ENCODE results near the gene LRRFIP2.
"Not testable (repeated sequence)": the region's sequence is repeated elsewhere in the genome, so short reads cannot be mapped to it uniquely, and the experiment has no call there.

The LRRFIP2 gene, protein sequence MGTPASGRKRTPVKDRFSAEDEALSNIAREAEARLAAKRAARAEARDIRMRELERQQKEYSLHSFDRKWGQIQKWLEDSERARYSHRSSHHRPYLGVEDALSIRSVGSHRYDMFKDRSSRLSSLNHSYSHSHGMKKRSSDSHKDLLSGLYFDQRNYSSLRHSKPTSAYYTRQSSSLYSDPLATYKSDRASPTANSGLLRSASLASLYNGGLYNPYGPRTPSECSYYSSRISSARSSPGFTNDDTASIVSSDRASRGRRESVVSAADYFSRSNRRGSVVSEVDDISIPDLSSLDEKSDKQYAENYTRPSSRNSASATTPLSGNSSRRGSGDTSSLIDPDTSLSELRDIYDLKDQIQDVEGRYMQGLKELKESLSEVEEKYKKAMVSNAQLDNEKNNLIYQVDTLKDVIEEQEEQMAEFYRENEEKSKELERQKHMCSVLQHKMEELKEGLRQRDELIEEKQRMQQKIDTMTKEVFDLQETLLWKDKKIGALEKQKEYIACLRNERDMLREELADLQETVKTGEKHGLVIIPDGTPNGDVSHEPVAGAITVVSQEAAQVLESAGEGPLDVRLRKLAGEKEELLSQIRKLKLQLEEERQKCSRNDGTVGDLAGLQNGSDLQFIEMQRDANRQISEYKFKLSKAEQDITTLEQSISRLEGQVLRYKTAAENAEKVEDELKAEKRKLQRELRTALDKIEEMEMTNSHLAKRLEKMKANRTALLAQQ

DNA sequence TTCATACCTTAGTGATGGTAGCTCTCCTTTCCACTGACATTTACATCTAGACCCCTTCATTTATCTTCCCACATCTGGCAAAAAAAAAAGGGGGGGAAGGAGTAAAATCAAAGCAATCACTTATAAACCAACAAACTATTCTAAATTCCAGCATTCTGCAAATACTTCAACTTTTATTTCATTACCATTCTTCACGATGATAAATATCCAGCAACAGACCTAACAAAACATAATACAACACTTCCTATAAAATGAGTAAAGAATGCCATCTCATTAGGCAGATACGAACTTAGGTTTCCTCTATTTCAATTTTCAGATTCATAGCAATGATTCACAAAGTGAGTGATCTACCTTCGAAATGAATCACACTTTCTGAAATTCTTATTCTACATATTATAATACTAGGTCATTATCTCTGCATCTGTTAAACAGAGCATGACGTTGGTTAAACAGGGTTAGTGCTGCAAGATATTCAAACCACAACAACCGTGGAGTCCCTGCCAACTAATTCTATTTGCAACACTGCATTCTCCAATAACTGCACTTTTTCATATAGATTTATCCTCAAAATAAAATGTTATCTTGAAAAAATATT lies at the start of gene LRRFIP2:
LRRFIP2 (minus strand) TSS at position 51 of the 595 bp plus-strand sequence. CDS start 25,599 bp downstream, outside the sequence.
- DNase-seq = no peak

DNA sequence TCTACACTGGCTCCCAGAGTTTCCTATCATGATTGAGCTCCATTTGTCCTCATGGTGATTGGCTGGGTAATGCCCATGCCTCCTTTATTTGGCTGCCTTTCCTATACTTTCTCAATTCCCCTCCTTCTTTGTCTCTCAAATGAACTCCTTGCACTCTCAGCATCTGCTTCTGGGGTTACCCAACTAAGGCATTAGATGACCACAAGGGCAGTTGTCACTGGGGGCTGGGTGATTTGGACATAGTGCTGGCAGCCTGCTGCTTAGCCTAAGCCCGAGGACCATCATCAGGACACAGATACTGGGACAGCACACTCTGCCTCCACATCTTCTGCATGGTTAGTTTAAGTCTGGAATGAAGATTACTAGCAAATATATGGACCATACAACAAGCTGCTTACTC lies 49.2 kb upstream of the LRRFIP2 start:
- no peak for DNase-seq

DNA sequence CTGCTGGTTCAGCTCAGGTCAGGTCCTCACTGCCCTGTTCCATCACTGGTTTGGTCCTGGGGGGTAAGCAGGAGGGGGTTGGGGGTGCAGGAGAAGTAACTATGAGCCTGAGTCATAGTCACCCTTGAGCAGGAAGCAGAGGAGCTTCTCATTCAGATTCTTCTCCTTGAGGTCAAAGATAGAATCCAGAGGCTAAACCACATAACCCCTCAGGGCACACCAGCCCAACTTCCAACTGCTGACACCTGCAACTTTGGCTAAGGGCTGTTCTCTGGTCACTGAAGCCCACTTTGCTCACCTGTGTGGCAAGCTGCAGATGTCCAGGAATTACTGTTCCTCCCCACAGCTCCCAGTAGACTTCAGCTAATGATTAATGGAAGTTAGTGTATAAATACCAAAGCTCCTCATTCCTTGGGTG lies 48.8 kb upstream of the LRRFIP2 start:
- DNase-seq = no peak

DNA sequence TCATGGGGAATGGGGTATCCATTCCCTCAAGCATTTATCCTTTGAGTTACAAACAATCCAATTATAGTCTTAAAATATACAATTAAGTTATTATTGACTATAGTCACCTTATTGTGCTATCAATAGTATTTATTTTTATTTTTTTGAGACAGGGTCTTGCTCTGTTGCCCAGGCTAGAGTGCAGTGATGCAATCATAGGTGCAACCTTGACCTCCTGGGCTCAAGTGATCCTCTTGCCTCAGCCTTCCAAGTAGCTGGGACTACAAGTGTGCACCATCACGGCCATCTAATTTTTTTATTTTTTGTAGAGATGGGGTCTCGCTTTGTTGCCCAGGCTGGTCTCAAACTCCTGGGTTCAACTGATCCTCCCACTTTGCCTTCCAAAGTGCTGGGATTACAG lies 48.2 kb upstream of the LRRFIP2 start:
- DNase-seq = not testable (repeated sequence)

DNA sequence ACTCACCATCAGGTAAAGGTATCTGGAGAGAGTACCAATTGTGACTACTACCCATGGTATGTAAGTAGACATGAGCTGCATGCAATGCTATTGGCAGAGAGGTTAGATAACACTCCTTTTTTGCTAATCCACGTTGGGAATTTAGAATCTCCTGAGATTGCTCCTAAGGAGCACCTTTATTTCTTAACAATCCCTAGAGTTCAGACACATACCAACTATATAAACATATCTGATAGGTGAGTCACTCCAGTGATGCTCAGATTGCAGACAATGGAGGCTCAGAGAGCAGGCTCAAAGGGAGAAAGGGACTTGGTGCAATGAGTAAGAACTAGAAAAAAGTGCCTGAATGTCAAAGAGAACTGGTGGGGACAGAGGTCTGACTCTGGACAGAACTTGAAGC lies 47.0 kb upstream of the LRRFIP2 start:
- no peak for DNase-seq

DNA sequence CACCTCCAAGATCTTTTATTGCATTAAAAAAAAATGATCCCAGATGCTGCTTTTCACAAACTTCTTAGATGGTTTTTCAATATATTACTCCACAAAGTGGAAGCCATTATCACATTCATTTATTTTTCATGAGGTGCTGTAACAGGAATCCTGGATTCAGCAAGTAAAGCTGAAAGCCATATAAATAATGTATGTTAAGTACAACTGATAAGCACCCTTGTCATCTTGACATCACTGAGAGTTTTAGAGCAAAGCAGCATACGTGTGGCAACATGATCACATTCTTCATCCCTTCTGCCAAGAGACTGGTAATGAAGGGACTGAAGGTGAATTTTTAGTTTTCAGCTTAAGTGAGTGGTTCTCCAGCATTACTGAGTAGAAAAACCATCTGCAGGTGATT lies 44.9 kb upstream of the LRRFIP2 start:
- DNase-seq = no peak

DNA sequence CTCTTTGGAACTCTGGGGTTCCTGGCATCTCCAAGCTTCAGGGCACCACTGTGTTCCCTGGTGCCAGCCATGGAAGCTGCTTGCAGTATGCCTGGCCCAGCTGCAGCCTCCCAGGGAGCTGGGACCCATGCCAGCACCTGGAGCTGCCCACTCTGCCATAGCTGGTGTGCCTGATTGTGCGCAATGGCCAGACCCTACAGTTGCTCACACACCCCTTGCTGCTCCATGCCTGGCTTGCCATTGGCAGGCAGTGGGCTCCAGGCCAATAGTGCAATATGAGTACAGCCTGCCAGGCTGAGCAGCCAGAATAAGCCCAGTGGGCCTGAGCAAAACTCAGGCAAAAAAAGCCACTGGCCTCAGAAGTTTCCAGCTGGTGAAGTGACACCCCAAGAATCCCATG lies 43.8 kb upstream of the LRRFIP2 start:
- peak in 2 of 51 donors; percentile 10 to 17 for DNase-seq

DNA sequence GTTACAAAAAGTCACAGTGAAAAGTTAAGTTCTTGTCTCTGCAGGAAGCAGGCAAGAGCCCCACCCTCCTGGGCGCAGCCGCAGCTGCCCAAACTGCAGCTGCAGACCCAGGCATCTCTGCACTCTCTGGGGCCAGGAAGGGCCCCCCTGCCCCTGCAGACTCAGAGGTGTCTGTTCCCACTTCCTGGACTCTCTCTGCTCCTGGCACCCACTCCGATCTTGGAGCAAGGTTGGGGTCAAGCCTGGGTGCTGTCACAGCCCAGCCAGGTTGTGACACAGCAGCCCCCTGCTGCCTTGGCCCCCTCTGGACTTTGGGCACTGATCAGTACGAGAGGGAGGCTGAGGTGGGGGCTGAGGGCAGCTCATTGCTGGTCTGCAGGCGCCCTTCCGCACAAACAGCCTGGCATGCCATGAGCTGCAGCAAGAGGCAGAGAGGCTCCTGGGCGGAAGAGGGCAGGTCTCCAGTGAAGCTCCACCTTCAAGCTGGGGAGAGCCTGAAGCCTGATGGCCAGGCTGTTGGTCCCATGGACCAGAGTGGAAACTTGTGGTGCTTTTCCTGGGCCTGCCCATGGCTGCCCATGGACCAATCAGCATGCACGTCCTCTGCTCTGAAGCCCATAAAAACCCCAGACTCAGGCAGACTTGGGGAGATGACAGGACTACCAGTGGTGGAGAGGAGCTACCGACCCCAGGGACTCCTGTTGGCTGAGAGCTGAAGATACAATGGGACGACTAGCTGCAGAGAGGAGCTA lies 42.9 kb upstream of the LRRFIP2 start:
- DNase-seq = no peak

DNA sequence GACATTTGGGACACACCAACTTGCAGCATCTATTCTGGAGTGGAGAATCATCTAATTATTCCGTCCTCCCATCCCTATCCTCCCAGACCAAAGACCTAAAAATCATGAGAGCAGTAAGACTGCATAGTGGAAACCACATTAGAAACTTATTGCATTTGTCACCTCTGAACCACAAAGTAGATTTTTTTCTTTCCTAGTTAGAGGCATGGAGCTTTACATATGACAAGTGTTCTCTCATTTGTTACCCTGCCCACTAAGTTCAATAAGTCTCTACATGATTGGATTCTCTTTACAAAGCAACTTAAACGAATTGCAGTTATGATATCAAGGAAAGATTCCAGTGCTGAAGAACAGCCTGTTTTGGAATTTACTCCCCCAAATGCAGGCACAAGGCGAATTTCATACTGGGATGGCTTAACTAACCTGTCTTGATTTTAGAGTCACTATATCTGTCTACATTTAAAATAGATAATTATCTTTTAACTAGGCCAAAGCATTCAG lies 42.3 kb upstream of the LRRFIP2 start:
- no peak for DNase-seq

DNA sequence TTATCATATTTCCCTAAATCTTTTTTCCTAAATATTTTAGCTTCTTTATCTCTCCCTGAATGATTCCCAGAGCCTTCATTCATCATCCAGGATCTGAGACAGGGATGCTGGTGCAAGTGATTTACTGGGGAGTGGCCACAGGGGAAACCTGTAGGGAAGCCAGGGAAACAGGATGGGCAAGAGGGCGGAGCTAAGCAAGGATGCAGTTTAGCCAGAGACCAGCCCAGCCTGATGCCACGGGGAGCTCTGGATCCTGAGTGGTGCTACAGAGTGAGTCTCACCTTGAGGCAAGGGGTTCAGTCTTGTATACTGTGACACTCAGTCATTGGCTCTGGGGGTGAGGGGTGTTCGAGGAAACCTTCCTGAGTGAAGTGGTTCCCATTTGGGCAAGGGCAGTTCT lies 39.7 kb upstream of the LRRFIP2 start:
- DNase-seq = no peak

DNA sequence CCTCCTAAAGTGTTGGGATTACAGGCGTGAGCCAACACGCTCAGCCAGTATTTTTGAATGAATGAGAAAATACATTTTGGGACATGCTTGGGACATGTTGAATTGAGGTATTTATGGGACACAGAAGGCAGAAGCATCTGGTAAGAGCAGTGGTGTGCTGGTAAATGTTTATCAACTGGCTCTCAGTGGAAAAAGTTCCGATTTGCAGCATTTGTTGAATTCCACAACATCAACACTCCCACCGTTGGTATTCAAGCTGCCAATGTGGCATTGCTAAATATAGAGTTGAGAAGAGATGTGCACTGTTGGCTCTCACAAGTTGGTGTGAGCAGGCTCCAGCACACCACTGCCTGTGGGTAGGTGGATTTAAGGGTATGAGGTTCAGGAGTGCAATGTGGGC lies 35.8 kb upstream of the LRRFIP2 start:
- no peak for DNase-seq

DNA sequence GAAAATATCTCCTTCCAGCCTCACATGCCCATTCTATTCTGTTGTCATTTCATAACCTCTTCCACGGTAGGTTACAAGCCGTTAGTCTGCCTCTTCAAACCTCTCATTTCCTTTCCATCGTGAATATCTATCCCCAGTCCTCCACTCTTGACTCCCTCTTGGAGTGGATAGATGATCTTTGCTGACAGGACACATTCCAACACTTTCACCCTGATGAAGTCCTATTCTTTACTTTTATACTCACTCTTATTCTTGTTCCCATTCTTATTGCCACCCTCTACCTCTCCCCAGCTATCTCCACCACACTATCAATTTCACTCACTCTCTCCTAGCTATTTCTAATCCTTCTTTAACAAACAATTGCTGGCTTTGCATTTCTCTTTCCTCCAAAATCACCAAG lies 34.2 kb upstream of the LRRFIP2 start:
- DNase-seq = not testable (repeated sequence)

DNA sequence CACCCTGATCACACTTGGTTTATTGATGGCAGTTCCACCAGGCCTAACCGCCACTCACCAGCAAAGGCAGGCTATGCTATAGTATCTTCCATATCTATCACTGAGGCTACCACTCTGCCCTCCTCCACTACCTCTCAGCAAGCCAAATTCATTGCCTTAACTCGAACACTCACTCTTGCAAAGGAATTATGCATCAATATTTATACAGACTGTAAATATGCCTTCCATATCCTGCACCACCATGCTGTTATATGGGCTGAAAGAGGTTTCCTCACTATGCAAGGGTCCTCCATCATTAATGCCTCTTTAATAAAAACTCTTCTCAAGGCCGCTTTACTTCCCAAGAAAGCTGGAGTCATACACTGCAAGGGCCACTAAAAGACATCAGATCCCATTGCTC lies 33.6 kb upstream of the LRRFIP2 start:
- DNase-seq = not testable (repeated sequence)

DNA sequence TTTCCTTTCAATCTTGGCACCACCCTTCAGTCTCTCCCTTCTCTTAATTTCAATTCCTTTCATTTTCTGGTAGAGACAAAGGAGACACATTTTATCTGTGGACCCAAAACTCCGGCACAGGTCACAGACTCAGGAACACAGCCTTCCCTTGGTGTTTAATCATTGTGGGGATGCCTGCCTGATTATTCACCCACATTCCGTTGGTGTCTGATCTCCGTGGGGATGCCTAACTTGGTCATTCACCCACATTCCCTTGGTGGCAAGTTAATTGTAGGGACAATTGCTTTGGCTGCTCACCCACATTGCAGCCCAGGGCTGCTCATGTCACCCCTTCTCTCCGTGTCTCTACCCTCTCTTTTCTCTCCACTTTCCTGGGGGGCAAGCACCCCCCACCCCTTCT lies 31.7 kb upstream of the LRRFIP2 start:
- DNase-seq = not testable (repeated sequence)

DNA sequence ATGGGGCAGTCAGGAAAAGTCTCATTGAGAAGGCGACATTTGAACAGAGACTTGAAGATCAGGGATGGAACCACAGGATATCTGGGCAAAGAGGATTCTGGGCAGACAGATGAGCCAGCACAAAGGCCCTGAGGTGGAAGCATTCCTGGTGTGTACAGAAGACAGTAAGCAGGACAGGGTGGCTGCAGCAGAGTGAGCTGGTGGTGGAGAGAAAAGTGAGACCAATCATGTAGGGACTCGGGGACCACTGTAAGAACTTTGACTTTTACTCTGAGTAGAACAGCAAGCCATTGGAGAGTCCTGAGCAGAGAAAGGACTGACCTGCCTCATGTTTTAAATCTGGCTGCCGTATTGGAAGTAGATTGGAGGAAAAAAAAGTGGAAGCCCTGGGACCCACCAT lies 29.9 kb upstream of the LRRFIP2 start:
- DNase-seq = no peak

DNA sequence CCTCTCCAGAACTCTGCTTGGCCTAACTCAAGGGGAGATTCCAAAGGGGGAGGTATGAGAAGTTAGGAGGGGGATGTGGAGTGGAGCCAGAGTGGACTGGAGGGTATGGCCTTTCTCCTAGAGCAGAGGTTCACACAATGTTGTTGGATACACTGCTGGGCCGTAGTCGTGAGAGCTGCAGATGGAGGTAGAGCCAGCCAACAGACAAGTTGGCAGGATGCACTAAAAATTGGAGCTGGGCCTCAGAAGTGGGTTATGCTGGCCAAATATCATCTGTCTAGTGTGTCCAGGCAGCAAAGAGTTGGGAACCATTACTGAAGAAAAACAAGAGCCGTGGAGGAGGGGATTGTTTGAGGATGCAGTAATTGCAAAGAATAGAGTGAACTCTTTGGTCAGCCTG lies 27.7 kb upstream of the LRRFIP2 start:
- DNase-seq = peak in 3 of 51 donors; percentile 6 to 8 (median 7)

DNA sequence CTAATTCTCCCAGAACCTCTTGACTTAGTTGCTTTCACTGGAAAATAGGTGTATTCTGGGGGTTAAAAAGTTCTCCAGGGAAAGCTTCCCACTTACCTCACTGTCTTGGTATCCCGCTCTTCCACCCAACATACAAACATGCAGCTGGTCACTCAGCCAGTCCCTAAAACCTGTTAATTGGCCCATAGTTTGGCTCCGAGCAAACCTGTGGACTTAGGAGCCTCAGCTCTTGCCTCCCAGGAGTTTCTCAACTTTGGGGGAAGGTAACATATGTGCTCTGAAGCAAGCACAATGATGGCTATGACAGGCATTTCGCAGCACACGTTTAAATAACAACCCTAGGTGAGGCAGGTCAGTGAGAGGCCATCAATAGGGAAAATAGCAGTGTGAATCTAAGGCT lies 25.8 kb upstream of the LRRFIP2 start:
- no peak for DNase-seq

DNA sequence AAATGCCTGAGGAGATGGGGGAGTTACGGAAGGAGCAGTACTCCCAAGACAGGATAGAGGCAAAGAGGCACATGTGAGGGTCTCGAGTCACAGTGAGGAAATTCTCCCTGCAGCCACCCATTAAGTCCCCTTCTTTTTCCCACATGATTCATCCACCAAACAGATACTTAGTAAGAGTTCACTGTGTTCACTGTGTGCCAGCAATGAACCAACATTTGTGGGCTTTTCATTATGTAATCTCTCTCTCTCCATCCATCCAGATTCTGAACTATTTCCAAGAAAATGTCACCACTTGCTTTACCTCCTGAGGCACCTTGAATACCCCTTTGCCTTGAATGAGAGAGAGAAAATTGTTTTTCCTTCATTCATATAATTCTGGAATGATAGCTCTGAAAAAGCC lies 24.6 kb upstream of the LRRFIP2 start:
- no peak for DNase-seq

DNA sequence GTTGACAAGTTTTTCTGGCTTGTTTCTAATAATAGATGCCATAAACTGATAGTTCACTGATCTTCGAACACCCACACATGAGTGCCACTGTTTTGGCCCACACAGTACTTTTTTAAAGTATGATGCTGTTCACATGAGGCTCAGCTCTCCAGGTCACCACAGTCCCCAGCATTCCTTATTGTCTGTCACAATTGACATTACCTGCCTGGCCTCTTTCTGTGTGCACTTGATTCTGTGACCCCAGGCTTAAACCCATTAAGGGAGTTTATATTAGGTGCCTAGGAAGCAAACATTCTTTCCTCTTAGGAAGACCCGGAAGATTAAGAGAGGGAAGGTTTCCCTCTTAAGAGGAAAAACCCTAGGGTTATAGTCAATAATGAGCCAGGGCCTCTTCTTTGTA lies 24.2 kb upstream of the LRRFIP2 start:
- DNase-seq = no peak

DNA sequence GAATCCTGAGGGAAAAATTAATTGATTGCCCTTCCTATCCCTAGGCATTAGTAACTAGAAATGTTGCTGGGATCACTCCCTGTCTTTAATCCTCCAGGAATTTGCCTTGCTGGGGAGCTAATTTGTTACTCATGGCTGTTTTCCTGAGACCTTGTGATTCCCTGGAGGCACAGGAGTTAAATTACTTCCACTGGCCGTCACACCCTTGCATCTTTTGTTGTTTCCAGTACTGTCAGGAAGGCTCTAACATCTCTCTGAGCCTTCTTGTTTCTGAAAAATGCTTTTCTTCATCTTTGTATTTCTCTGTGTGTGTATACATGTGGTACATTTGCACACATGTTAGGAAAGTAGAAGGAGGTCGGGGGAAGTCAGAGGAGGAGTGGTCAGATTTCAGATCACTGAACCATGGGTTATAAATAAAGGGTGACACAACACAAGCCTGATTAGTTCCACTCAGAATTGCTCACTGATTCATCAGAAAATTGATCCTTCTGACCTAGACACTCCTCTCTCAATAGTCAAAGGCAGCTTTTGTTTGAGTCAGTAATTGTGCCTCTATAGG lies 23.5 kb upstream of the LRRFIP2 start:
- DNase-seq = no peak

DNA sequence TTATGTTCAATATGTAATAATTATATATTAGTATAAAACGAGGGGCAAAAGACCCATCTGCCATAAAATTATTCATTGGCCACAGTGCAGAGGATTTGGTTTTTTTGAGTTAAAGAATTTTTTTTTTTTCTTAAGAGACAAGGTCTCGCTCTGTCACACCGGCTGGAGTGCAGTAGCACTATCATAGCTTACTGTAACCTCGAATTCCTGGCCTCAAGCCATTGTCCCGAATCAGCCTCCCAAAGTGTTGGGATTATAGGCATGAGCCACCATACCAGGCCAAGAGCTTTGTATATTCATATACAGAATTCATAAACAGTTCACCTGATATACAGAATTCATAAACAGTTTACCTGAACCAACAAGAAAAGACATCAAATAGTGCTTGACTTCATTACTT lies 20.2 kb upstream of the LRRFIP2 start:
- DNase-seq = no peak

Measured in hypothalamus (tissue), 51 donors.